Keratinocyte (primary cell): ENCODE measurements around the gene UXS1. TPM values are rescaled to one million over a fixed set of nuclear protein-coding genes. Genes with fewer than 3 reads are reported as not detected.
"Not testable (repeated sequence)": the region's sequence is repeated elsewhere in the genome, so short reads cannot be mapped to it uniquely, and the experiment has no call there.

ENCODE experiments used
- DNase-seq: peaks from one replicate; pipeline ENCODE4 v3.0.0-alpha.2; 2011; ENCODE audit warnings: low read depth, missing footprints, low spot score
- FAIRE-seq: peaks from 2 replicates; lab custom pipeline; 2011; peaks lifted over from hg19 to GRCh38; lab: Jason Lieb, UNC
- H2AFZ ChIP-seq: 2 replicates; pipeline ENCODE4 v1.6.0; 2012; ENCODE audit warnings: low read length, control low read depth, inconsistent platforms; ENCODE audit not compliant: control insufficient read depth
- H3K27ac ChIP-seq: 2 replicates; pipeline ENCODE4 v1.5.1; 2011; ENCODE audit warnings: low read length; ENCODE audit not compliant: control insufficient read depth, insufficient read depth
- H3K27me3 ChIP-seq: 3 replicates; pipeline ENCODE4 v1.6.0; 2011; ENCODE audit warnings: low read length; ENCODE audit not compliant: control insufficient read depth, insufficient read depth; ENCODE audit errors: extremely low read depth
- H3K36me3 ChIP-seq, 2 experiments: 2 replicates in 1 of 2; 3 replicates in 1 of 2; pipeline ENCODE4 v1.5.1; 2011; ENCODE audit warnings: low read length in 2 of 2, mild to moderate bottlenecking in 1 of 2; ENCODE audit not compliant: control insufficient read depth in 2 of 2, insufficient read depth in 2 of 2; ENCODE audit errors: extremely low read depth in 1 of 2
- H3K4me1 ChIP-seq: 3 replicates; pipeline ENCODE4 v1.5.1; 2011; ENCODE audit warnings: low read length; ENCODE audit not compliant: control insufficient read depth, insufficient read depth; ENCODE audit errors: extremely low read depth
- H3K4me2 ChIP-seq: 3 replicates; pipeline ENCODE4 v1.6.0; 2011; ENCODE audit warnings: low read depth, low read length; ENCODE audit not compliant: control insufficient read depth, insufficient read depth; ENCODE audit errors: extremely low read depth
- H3K4me3 ChIP-seq, 3 experiments: fragments of 200-600 bp in 1 of 3; sonication (generic) in 1 of 3; 2 replicates in 2 of 3; 3 replicates in 1 of 3; pipeline ENCODE4 v1.5.1; 2011 to 2016; ENCODE audit warnings: low read length in 3 of 3, mild to moderate bottlenecking in 3 of 3, control low read depth in 2 of 3, inconsistent platforms in 1 of 3, low read depth in 1 of 3, mixed read lengths in 1 of 3, mixed run types in 1 of 3, moderate library complexity in 1 of 3; ENCODE audit not compliant: control insufficient read depth in 2 of 3, insufficient read depth in 2 of 3; ENCODE audit errors: extremely low read depth in 1 of 3
- H3K79me2 ChIP-seq: 2 replicates; pipeline ENCODE4 v1.6.0; 2012; ENCODE audit warnings: low read length; ENCODE audit not compliant: control insufficient read depth, insufficient read depth
- H3K9ac ChIP-seq: 3 replicates; pipeline ENCODE4 v1.6.0; 2011; ENCODE audit warnings: low read length; ENCODE audit not compliant: control insufficient read depth, insufficient read depth; ENCODE audit errors: extremely low read depth
- H3K9me1 ChIP-seq: 3 replicates; pipeline ENCODE4 v1.6.0; 2011; ENCODE audit warnings: low read length; ENCODE audit not compliant: control insufficient read depth, insufficient read depth; ENCODE audit errors: extremely low read depth
- H3K9me3 ChIP-seq: 2 replicates; pipeline ENCODE4 v1.5.1; 2012; ENCODE audit warnings: low read depth, low read length; ENCODE audit not compliant: control insufficient read depth
- H4K20me1 ChIP-seq: 3 replicates; pipeline ENCODE4 v1.6.0; 2011; ENCODE audit warnings: low read length; ENCODE audit not compliant: control insufficient read depth, insufficient read depth; ENCODE audit errors: extremely low read depth
- EZH2 ChIP-seq: IDR thresholded peaks from one replicate; pipeline ENCODE4 v1.6.1; 2012; ENCODE audit warnings: inconsistent platforms, mild to moderate bottlenecking, low read length, moderate library complexity
- dilution Hi-C: fragments of 300-500 bp; cut with MboI; formaldehyde crosslinking; loops from one replicate; pipeline ENCODE4 v1.7.0; 2020; ENCODE audit warnings: low sequenced_read_pairs; ENCODE audit not compliant: extremely low pct_ligation_motif_present
- polyA plus RNA-seq, 5 experiments: library from polyadenylated mRNA; depleted of rRNA in 3 of 5; stranded (reverse) in 3 of 5; stranded (forward) in 1 of 5; unstranded in 1 of 5; fragments of >200 nt; gene quantifications; 1 replicate in 1 of 5; 2 replicates in 3 of 5; 3 replicates in 1 of 5; pipeline versions ENCODE4 v1.2.1 to v1.2.3, GENCODE V29; 2011 to 2012; ENCODE audit warnings: missing spikeins in 2 of 5, low read depth in 1 of 5, low replicate concordance in 1 of 5
- TF ChIP-seq, protein P1 (sequence below), 3 experiments: IDR thresholded peaks in 1 of 3; conservative IDR thresholded peaks in 1 of 3; optimal IDR thresholded peaks in 1 of 3; 2 replicates in 2 of 3; 3 replicates in 1 of 3; pipeline versions ENCODE3 to v1.5.1; 2011; ENCODE audit warnings: low read length in 3 of 3, mild to moderate bottlenecking in 3 of 3, moderate library complexity in 2 of 3, control low read depth in 1 of 3, inconsistent platforms in 1 of 3; ENCODE audit not compliant: insufficient read depth in 2 of 3; ENCODE audit errors: extremely low read depth in 1 of 3

Gene UXS1
- polyA plus RNA-seq, 1 donor (not counting 4 experiments of a cell fraction or from before 2014, with no cell fraction given): 43.5 TPM

DNA sequence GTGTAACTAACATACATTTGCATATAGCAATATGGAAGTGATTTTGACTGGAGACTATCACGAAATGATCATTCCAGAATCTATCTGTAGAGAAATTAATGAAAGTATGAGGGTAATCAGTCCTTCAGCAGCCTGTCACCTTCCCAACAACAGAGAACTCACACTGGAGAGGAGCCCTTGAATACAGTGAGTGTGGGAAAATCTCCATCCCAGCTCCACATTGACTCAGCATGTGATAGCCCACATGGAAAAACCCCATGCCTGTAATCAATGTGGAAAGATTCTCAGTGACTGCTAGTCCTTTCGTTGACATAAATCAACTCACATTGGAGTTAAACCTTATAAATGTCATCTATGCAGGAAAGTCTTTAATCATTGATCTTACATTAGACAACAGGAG, 13.1 kb upstream of the UXS1 start:
- FAIRE-seq: no peak
- dilution Hi-C loops: no loop called here

DNA sequence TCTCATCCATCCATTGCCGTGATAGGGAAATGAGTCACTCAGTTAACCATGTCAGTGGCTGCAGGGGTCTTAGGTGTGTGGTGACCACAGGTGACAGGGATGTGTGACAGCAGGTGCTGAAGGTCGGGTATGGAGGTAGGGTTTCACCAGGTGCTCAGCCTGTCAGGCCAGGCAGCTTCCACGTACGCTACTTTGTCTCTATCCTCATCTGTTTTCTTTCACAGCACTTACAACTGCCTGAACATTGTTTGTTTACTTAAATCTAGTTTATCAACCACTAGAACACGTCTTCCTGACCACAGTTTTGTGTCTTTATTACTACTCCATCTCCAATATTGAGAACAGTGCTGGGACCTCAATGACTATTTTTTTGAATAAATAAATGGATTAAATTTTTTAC, 11.4 kb upstream of the UXS1 start:
- no peaks in the 10 kb centered on the region for H4K20me1 ChIP-seq
- FAIRE-seq: no peak
- H3K27me3 ChIP-seq: peaks cover 4% of the 10 kb centered on the region
- H3K9me3 ChIP-seq: no peaks in the 10 kb centered on the region
- no peaks in the 10 kb centered on the region for H3K36me3 ChIP-seq
- H3K9me1 ChIP-seq: no peaks in the 10 kb centered on the region
- no peak overlapping the region for H3K4me2 ChIP-seq
- H3K27ac ChIP-seq: no peak overlapping the region
- H3K79me2 ChIP-seq: no peaks in the 10 kb centered on the region
- H3K9ac ChIP-seq: no peak overlapping the region
- dilution Hi-C loops: no loop called here
- no peak overlapping the region for H3K4me3 ChIP-seq
- no peaks in the 10 kb centered on the region for H3K4me1 ChIP-seq
- TF ChIP-seq EZH2: no peak
- TF ChIP-seq, protein P1, sequence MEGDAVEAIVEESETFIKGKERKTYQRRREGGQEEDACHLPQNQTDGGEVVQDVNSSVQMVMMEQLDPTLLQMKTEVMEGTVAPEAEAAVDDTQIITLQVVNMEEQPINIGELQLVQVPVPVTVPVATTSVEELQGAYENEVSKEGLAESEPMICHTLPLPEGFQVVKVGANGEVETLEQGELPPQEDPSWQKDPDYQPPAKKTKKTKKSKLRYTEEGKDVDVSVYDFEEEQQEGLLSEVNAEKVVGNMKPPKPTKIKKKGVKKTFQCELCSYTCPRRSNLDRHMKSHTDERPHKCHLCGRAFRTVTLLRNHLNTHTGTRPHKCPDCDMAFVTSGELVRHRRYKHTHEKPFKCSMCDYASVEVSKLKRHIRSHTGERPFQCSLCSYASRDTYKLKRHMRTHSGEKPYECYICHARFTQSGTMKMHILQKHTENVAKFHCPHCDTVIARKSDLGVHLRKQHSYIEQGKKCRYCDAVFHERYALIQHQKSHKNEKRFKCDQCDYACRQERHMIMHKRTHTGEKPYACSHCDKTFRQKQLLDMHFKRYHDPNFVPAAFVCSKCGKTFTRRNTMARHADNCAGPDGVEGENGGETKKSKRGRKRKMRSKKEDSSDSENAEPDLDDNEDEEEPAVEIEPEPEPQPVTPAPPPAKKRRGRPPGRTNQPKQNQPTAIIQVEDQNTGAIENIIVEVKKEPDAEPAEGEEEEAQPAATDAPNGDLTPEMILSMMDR (optimal IDR thresholded peaks at IDR 0.05 in 1 of 3, IDR thresholded peaks at IDR 0.05 in 1 of 3, conservative IDR thresholded peaks at IDR 0.05 in 1 of 3; ENCODE audit: extremely low read depth in 1 of 3, insufficient read depth in 2 of 3, low read length in 3 of 3): no peak
- DNase-seq: no peak
- no peak overlapping the region for H2AFZ ChIP-seq

More for the DNA sequence above, 13.1 kb upstream of the UXS1 start:
- Histone ChIP-seq H3K9ac (no peak overlapping the region), H3K36me3 (no peaks in the 10 kb centered on the region), H2AFZ (no peak overlapping the region), H3K79me2 (no peaks in the 10 kb centered on the region), H3K9me3 (no peaks in the 10 kb centered on the region), H3K9me1 (no peaks in the 10 kb centered on the region), H3K27ac (no peak overlapping the region), H3K27me3 (peaks cover 4% of the 10 kb centered on the region), H4K20me1 (no peaks in the 10 kb centered on the region), H3K4me2 (no peak overlapping the region), H3K4me1 (no peaks in the 10 kb centered on the region), H3K4me3 (no peak overlapping the region)
- TF ChIP-seq EZH2: no peak
- TF ChIP-seq, protein P1 (optimal IDR thresholded peaks at IDR 0.05 in 1 of 3, IDR thresholded peaks at IDR 0.05 in 1 of 3, conservative IDR thresholded peaks at IDR 0.05 in 1 of 3; ENCODE audit: extremely low read depth in 1 of 3, insufficient read depth in 2 of 3, low read length in 3 of 3): no peak
- no peak for DNase-seq

DNA sequence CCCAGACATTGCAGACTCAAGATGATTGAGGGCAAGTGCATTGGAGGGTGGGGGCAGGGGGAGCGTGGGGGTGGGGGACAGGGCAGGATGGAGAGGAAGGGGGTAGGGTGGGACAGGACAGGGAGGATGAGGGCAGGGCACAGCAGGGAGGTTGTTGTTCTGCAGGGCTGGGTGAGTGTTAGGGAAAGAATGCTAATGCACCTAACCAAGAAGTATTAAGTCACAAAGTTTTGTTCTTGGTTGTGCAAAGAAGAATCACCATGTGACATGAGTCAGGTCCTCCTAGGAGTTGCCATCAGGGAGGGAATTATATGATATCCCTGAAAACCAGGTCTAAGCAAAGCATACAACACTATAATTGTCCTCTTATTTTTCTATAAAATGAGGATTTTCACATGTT, 10.4 kb upstream of the UXS1 start:
- H3K36me3 ChIP-seq, H3K27me3 ChIP-seq, H3K4me3 ChIP-seq, H3K27ac ChIP-seq, DNase-seq, H2AFZ ChIP-seq, H4K20me1 ChIP-seq, H3K9me1 ChIP-seq, dilution Hi-C loops, H3K4me1 ChIP-seq, H3K9ac ChIP-seq, FAIRE-seq, H3K4me2 ChIP-seq, H3K9me3 ChIP-seq, H3K79me2 ChIP-seq: not testable (repeated sequence)
